HL-60/S4 treated with retinoic acid at 250 ng/mL for 4 days and 3 days (cell line): ENCODE measurements around the gene TET1.
"Not testable (repeated sequence)": the region's sequence is repeated elsewhere in the genome, so short reads cannot be mapped to it uniquely, and the experiment has no call there.

Source experiments
- in situ Hi-C: fragments of 300-500 bp; cut with MboI; formaldehyde crosslinking; loops from 2 replicates; pipeline ENCODE4 v1.7.0; 2022; ENCODE audit warnings: low sequenced_read_pairs

TET1 gene

DNA sequence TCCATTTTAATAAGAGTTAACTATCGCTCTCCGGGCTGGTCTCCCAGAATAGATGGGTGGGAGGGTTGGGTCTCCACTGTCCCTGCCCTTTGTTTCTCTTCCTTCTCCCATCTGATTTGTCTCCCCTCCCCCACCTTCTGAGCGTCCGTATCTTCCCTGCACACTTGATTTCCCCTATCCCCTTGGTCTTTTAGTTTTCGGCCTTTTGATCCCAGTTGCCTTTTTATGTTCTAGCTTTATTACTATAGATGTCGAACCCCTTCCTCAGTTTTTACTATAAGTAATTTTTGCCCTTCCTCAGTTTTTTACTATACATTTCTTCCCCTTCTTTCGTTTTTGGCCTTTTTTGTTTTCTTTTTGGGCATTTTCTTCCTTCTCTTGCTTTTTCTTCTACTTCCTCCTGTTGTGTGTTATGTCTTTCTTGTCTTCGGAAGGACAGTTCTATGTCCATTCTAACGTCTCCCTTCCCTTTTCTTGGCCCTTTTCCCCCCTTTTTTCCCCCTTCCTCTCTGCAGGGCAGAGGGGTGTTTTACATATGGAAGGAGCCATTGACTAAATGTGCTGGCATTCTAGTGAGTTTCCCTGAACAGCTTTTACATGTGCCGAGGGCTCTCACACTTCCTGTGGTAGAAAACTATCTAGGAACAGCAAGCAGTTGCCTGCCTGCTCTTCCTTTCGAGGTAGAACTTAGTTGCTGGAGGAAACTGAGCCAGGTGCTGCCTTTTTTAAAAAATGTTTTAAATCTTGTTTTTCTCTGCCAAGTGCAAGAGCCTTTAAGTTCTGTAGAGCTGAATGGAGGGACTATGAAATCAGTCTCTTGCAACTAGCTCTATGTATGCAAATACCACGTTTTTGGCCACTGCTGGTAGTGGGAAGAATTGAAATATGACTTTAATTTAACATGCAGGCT lies 2.8 kb downstream of the TET1 start:
- in situ Hi-C loops, result no loop called here

GRCh38 chr10:68564712-68565111 lies 4.6 kb downstream of the TET1 start:
- in situ Hi-C loops, result no loop called here

GRCh38 chr10:68565658-68566057 lies 5.5 kb downstream of the TET1 start:
- in situ Hi-C loops, result no loop called here

DNA sequence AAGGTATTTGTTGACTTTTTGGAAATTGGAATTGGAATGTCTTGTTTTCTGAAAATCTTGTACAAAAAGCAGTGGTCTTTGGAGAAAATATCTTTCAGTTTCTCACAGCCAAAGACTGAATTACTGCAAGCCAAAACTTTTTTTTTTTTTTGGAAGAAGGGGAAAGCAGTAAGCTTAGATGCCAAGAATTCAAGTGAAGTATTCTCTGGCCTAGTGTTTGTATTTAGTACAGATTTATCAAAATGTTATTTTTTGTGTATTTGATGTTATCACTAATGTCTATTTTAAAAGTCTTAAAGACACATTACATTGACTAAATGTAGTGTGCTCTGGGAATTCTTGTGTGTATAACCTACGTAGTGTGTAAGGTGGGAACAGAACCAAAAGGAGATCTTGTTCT lies 6.2 kb downstream of the TET1 start:
- in situ Hi-C loops, result no loop called here

DNA sequence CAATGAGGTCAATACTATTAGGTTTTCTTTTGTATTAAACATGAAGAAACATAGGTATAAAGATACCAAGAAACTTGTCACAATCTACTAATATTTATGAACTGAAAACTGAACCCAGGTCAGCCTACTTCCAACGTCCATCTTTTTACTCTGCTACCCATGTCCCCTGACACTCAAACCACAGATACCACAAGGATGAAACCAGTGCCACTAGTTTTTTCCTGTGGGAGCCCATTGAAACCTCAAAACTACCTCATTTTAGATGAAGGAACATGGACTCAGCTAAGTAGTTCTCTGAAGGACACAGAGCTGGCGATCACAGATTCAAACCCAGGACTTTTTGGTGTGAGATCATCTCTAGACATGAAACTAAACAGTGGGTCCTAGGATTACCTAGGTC lies 6.8 kb downstream of the TET1 start:
- in situ Hi-C loops, result no loop called here

DNA sequence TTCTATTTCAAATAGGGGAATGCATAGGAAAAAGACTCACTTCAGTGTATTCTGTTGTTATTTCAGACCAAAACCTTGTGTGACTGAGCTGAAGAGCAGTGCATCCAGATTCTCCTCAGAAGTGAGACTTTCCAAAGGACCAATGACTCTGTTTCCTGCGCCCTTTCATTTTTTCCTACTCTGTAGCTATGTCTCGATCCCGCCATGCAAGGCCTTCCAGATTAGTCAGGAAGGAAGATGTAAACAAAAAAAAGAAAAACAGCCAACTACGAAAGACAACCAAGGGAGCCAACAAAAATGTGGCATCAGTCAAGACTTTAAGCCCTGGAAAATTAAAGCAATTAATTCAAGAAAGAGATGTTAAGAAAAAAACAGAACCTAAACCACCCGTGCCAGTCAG lies 12.0 kb downstream of the TET1 start:
- in situ Hi-C loops, result no loop called here

GRCh38 chr10:68574051-68574450 lies 13.9 kb downstream of the TET1 start:
- in situ Hi-C loops, result no loop called here

GRCh38 chr10:68576118-68576517 lies 16.0 kb downstream of the TET1 start:
- in situ Hi-C loops, result no loop called here

DNA sequence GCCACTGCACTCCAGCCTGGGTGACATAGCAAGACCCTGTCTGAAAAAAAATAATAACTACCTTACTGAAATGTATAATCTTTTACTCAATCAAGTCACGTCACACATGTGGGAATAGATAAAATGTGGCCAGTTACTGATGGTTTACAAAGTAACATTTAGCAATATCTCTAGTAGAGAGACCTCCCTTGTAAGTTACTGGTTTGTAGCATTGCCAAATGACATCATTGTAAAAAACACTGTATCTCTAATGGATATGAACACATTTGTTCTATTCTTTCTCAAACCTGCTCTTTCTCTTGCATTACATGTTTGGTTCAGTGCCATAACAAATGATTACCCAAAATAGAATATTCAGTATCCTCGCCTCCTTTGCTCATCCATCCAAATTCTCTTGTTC lies 18.8 kb downstream of the TET1 start:
- in situ Hi-C loops, result no loop called here

GRCh38 chr10:68584187-68584586 lies 24.1 kb downstream of the TET1 start:
- in situ Hi-C loops, result not testable (repeated sequence)

GRCh38 chr10:68586606-68587305 lies 26.6 kb downstream of the TET1 start:
- in situ Hi-C loops, result no loop called here

DNA sequence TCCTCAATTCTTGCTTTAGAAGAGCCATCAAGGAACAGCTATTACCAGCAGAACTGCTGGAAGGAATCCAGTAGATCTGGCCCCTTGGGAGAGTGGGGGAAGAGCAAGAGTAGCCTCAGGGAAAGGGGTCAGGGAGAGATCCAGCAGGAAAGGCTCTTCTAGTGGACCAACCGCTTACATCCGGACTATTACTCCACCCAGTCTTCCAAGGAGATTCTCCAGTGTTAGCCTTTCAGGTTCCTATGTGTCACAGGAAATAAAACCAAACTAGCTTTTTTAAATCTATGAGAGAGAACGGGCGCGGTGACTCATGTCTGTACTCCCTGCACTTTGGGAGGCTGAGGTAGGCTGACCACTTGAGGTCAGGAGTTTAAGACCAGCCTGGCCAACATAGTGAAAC lies 34.3 kb downstream of the TET1 start:
- in situ Hi-C loops, result no loop called here

GRCh38 chr10:68595513-68595912 lies 35.4 kb downstream of the TET1 start:
- in situ Hi-C loops, result no loop called here

DNA sequence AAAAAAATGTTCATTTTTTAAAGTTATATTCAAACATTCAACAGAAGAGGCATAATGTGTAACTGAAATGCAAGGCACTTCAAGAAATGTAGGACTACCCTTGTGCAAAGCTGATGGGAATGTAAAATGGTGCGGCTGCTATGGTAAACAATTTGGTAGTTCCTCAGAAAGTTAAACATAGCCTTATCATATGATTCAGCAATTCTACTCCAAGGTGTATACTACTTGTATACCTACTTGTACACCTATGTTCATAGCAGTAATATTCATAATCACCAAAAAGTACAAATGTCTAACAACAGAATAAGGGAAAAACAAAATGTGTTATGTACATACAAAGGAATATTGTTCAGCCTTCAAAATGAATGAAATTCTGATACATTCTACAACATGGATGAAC lies 37.3 kb downstream of the TET1 start:
- in situ Hi-C loops, result no loop called here

DNA sequence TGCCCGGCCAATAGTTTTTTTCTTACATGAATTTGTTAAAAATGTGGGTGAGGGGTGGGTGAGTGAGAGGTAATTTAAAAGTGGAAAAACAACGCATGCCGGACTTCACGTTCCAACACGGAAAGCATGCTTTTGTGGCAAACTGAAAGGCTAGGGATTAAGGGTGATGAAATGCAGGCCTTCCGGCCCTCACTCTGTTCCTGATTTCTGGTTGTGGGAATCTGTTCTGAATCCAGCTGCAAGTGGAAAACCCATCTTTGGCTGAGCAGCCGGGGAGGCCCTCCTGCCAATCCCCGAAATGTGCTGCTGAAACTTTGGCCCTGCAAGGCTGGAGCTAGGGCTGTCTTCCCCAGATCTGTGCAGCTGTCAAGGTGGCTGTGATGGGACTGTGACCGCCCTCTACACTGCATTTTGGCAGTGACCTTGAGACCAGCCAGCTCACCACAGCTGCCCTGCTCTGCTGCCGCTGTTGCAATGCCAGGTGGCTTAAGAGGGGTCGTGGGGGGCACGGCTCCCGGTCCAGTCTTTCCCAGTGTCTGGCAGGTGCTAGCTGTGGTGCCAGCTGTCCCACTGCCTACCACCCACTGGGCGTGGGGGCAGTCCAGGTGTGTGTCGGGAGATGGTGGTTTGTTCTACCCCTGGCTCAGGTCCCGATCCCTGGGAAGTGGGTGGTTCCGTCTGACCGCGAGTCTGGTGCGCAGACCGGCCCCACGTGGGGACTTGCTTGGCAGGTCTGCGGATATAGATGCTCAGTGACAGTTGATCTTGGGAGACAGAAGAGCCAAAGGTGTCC lies 39.0 kb downstream of the TET1 start:
- in situ Hi-C loops, result no loop called here

- in situ Hi-C loops, result no loop called here
Observed at GRCh38 chr10:68599771-68600040, 39.6 kb downstream of the TET1 start.

DNA sequence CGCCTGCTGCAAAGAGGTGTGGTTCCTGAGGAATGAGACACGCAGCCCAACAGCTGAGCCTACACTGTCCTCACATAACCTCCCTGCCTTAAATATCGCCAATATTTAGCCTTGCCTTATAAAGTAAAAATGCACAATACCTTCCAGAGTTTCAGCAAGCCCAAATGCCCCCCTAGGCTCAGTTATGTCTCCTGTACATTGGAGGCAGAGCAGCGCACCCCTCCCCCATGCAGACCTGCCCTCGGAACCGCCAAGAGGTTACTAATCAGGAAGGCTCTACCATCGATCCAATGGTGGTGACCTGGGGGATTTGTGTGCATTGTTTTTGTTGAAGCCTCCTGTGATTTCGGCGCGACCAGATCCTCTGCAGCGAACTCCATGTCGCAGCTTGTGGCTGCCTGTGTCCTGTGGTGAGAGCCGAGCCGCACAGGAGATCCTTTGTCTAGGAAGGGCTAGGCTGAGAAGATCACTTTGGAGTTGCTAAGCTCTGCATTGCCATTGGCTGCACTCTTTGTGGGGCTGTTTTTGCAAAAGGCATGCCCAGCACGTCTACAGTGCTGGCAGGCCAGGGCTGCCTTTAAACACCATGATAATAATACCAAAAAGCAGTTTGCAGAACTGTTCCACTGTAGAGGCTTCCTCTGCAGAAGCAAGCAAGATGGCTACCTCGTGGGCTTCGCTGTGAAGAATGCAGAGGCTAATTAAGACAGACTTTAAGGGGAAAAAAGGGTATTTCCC lies 40.1 kb downstream of the TET1 start:
- in situ Hi-C loops, result no loop called here

DNA sequence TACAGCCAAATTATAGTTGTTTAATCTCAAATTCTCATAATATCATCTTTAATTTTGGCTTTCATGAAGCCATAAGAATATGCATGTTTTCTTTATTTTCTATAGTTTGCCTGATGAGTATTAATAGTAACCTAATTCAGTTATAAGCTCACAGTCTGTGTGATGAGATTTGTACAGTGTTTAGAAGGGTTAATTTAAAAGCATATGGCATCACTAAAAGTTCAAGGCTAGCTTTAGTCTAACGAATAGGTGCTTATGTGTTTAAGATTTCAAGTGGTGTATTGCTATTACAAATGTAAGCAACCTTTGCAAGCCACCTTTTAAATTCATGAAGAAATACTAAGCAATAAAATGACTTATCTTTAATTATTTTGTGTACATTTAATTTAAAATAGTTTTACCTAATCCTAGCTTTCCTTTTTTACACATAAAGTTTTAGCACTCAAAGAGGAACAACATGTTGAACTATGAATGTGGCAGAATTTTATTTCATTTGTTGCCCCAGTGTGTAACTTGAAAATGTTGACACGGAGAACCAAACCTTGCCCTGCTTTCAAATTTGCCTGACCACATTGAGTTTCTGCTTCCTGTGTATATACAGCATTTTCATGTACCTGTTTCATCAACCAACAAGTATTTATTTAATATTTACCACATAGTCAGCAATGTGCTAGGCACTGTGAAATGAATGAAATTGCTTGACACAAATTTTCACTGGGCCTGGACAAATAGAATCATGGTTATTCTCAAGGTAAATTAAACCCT lies 41.5 kb downstream of the TET1 start:
- in situ Hi-C loops, result no loop called here

DNA sequence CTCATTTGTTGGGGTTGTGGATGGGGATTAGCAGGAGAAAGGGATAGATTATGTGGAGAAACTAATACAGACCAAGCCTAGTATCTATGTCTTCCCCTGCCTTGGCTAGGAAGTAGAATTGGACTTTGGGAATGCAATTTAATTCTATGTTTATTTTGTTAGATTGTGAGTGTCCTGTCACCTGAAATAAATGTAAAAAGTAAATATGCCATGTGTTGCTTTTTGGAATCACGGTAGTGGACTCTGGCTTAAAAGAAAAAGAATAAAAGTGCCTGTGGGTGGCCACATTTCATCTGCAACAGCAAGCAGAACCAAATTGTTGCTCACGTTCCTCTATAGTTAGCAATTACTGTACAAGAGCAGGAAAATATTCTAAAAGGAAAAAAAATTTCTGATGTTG lies 42.3 kb downstream of the TET1 start:
- in situ Hi-C loops, result no loop called here

DNA sequence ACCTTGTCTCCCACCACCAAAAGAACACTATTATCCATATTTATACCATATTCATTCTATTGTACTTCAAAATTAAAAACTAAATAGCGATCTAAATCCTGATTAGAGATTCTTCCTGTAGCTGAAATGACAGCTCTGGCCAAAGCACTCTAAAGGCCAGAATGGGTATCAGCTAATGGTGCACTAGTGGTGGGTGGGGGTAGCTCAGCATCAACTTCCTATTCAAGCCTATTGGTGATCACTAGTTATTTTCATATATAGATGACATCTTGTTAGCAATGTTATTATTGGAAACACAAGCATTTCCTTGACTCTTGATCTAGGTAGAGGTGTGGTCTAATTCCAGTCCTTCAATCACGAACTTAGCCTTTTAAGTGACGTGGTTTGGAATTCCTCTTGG lies 43.6 kb downstream of the TET1 start:
- in situ Hi-C loops, result no loop called here
